Stimulated activated CD8-positive, alpha-beta memory T cell treated with anti-CD3 and anti-CD28 coated beads, Interleukin-4, amount 100 ng/mL, for 24 hours (primary cell): Measurements from ENCODE around the gene MYG1.

Experiments
- DNase-seq: peaks from one replicate; pipeline ENCODE4 v3.0.0-alpha.2; 2020; ENCODE audit warnings: low read depth

MYG1 gene, protein sequence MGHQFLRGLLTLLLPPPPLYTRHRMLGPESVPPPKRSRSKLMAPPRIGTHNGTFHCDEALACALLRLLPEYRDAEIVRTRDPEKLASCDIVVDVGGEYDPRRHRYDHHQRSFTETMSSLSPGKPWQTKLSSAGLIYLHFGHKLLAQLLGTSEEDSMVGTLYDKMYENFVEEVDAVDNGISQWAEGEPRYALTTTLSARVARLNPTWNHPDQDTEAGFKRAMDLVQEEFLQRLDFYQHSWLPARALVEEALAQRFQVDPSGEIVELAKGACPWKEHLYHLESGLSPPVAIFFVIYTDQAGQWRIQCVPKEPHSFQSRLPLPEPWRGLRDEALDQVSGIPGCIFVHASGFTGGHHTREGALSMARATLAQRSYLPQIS

GRCh38 chr12:53299454-53300180 is at the start of gene MYG1:
MYG1 (plus strand) TSS chr12:53299695; CDS start chr12:53299738, 43 bp downstream.
- DNase-seq = peak; percentile 71

DNA sequence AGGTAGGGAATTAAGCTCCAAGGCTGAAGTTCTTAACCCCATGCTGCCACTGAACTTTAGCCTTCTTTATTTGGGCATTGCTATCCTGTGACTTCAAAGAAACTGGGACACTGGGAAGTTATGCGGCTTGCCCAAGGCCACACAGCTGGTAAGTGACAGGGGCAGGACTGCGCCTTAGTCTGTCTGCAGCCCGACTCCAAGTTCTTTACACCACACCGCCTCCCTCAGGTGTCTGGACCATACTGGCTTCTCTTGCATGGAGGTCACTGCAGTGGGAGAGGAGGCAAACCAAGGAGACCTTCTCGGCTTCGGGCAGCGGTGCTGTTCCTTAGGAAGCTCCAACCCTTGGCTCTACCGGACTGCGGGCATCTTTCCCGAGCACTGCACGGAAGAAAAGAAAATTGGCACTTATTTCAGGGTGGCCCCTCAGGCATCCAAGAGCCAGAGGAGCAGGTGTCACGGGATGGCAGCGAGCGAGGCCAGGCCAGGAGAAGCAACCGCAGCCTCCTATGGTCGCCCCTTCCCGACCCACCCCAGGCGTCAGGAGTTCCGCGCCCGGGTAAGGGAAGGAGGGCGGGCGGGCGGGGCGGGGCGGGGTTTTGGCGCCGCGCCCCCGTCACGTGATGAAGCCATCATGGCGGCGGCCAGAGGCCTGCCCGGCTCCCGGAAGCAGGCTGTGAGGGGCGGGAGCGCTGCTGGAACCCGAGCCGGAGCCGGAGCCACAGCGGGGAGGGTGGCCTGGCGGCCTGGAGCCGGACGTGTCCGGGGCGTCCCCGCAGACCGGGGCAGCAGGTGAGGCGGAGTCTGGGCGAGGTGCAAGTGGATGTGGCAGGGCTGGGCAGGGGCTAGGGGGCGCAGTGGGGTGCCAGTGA is 47.8 kb upstream of the MYG1 start:
- peak; percentile 58 for DNase-seq

DNA sequence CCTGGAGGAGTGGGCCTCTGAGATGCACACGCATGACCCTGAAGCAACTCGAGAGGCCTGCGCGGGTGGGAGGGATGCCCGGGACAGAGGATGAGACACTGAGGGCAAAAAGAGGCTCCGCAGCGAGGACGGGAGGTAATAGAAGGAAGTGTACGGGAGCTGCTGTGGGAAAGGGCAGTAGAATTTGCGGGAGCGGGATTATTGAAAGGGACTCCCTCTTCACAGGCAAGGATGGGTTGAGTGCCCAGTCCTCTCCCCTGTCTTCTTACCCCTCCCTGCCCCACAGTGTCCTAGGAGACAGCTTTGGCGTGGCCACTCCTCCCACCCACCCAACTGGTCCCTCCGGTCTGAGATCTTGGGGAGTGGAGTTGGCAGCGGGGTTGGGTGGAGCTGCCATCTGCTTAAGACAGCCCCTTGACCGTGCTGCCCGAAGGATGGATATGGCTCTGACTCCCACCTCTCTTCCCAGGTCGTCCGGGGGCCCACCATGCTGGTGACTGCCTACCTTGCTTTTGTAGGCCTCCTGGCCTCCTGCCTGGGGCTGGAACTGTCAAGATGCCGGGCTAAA is 47.1 kb upstream of the MYG1 start:
- DNase-seq = peak; percentile 5

DNA sequence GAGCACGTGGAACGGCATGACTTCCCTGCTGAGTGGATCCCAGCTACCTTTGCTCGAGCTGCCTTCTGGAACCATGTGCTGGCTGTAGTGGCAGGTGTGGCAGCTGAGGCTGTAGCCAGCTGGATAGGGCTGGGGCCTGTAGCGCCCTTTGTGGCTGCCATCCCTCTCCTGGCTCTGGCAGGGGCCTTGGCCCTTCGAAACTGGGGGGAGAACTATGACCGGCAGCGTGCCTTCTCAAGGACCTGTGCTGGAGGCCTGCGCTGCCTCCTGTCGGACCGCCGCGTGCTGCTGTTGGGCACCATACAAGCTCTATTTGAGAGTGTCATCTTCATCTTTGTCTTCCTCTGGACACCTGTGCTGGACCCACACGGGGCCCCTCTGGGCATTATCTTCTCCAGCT is 46.2 kb upstream of the MYG1 start:
- no peak for DNase-seq

GRCh38 chr12:53254816-53255545 is 44.5 kb upstream of the MYG1 start:
- no peak for DNase-seq

DNA sequence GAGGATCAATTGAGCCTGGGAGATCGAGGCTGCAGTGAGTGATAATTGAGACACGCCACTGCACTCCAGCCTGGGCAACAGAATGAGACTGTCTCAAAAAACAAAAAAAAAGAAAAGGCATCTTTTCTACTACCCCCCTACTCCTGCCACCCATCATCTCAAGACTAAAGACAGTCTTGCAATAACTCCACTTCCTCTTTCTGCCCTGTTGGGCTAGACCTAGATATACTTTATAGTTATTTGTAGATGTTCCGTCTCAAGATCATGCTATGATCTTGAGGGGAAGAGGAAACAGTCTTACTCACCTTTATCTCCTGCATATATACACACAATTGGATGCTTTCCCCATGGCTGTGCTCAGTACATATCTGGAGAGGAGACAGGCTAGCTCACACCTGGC is 43.5 kb upstream of the MYG1 start:
- no peak for DNase-seq

- DNase-seq = no peak
Measured at GRCh38 chr12:53258541-53259539, 40.7 kb upstream of the MYG1 start.

- DNase-seq = no peak
Measured at GRCh38 chr12:53259891-53260290, 39.6 kb upstream of the MYG1 start.

DNA sequence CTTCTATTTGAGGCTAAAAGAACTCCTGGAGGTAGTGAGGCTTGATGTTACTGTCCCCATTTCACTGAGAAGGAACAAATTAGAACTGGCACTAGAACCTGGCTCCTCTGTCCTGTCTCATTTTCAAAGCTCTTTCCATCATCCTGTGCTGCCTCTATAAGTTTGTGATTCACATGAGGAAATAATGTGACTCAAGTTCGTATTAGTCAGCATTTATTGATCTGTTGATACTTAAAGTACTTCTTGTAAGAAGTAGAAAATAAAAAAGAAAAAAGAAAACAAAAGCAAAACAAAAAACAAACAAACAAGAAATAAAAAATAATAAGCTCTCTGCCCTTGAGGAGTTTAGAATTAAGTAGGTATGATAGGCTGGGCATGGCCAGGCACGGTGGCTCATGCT is 33.7 kb upstream of the MYG1 start:
- DNase-seq = no peak

DNA sequence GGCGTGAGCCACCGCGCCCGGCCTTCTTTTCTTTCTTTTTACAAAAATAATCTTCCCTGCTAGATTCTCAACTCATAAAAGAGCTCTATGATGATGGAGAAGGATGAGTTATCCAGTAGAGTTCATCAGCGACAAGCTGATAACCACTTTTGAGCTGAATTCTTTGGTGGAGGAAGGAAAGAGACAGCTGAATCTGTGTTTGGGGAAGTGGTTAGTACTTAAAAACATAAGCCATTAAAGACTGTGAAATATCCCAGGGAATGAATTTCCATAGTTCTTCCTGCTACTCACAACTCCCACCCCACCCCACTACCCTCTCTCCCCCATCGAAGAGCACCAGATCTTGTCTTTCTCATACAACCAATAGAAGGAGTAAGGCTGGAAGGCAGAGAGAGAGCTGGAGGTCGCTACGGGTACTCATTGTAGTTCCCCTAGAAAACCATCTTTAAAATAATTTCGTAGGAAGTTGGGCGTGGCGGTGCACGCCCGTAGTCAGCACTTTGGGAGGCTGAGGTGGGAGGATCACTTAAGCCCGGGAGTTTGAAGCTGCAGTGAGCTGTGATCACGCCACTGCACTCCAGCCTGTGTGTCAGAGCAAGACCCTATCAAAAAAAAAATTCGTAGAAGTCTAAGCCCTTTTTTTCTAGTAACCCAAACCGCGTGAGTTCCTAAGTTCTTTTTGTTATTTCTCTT is 32.0 kb upstream of the MYG1 start:
- no peak for DNase-seq

- peak; percentile 74 for DNase-seq
Measured at GRCh38 chr12:53267999-53268629, 31.4 kb upstream of the MYG1 start, which contains the start of gene ESPL1. ESPL1 (plus strand) TSS chr12:53268299; CDS start chr12:53268767, 468 bp downstream.

- no peak for DNase-seq
Measured at GRCh38 chr12:53268630-53269562, 30.6 kb upstream of the MYG1 start.

DNA sequence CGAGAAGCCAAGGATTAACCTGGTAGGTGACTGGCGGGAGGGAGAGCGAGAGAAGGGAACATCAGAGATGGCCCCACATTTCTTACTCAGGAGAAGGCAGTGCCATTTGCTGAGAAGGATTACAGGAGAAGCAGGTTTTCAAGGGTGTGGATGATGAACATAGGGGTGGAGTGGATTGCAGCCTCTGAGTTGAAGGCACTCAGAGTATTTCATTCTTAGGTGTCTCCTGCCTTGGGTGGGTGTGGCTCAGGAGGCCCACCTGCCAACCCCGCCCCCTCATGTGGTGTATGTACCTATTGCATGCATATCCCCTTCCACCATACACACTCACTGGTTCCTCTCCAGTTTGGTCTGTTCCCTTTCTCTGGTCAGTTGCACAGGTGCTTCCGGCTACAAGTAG is 25.1 kb upstream of the MYG1 start:
- DNase-seq = no peak

GRCh38 chr12:53276511-53276910 is 23.0 kb upstream of the MYG1 start:
- DNase-seq = no peak

DNA sequence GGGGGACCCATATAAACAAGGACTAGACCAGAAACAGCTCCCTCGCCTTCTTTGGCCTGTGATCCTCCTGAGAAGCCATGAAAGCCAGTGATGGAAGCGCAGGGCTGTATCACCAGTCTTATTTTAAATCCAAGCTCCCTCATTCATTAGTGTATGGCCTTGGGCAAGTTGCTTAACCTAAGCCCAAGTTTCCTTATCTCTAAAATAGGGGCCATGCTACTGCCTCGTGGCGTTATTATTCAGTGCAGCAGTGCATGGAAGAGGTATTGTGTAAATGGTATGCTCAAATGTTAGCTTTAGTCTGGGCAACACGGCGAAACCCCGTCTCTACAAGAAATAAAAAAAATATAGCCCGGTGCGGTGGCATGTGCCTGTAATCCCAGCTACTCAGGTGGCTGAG is 21.5 kb upstream of the MYG1 start:
- no peak for DNase-seq

DNA sequence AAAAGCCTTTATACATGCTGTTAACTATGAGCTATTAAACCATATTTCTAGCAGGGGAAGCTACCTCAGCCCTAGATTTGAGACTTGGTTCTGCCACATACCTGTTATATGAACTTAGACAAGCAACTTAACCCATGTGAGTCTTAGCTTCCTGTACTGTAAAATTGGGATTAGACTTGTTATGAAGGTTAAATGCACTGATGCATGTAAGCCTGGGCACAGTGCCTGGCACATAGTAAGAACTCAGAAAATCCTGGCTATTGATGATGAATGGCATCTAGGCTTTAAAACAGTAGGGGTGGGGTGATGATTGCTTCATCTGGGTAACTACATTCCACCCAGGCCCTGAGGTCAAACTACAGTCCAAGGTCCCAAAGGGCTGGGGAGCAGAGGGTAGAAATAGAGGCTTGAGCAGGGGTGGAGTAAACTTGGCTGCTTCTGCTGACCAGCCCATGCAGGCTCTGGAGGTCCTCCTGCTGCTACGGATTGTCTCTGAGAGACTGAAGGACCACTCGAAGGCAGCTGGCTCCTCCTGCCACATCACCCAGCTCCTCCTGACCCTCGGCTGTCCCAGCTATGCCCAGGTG is 20.1 kb upstream of the MYG1 start:
- no peak for DNase-seq

- DNase-seq = no peak
Measured at GRCh38 chr12:53279888-53280498, 19.5 kb upstream of the MYG1 start.
